Neuronal stem cell (in vitro differentiated cells): Measurements from ENCODE around the gene SNX30.

Experiments used
- DNase-seq: peaks from one replicate; pipeline ENCODE4 v3.0.0-alpha.2; 2013; ENCODE audit warnings: low spot score
- H2AFZ ChIP-seq: one replicate; pipeline ENCODE4 v1.6.1; 2013; ENCODE audit warnings: mild to moderate bottlenecking, low read length, inconsistent platforms
- H2AK5ac ChIP-seq: 2 replicates; pipeline ENCODE4 v1.6.1; 2013; ENCODE audit warnings: low read depth, mild to moderate bottlenecking, inconsistent platforms, low read length, moderate library complexity, mixed read lengths
- H2BK120ac ChIP-seq: 2 replicates; pipeline ENCODE4 v1.6.1; 2013; ENCODE audit warnings: low read depth, mild to moderate bottlenecking, inconsistent platforms, low read length, moderate library complexity, mixed read lengths
- H2BK12ac ChIP-seq: one replicate; pipeline ENCODE4 v1.6.1; 2013; ENCODE audit warnings: low read length, inconsistent platforms
- H2BK15ac ChIP-seq: 2 replicates; pipeline ENCODE4 v1.6.1; 2013; ENCODE audit warnings: mild to moderate bottlenecking, low read length, inconsistent platforms, mixed read lengths
- H2BK5ac ChIP-seq: one replicate; pipeline ENCODE4 v1.6.1; 2013; ENCODE audit warnings: inconsistent platforms, mild to moderate bottlenecking, low read length, moderate library complexity
- H3K14ac ChIP-seq: one replicate; pipeline ENCODE4 v1.6.1; 2013; ENCODE audit warnings: low read length, inconsistent platforms
- H3K18ac ChIP-seq: 2 replicates; pipeline ENCODE4 v1.6.1; 2013; ENCODE audit warnings: low read length, inconsistent platforms
- H3K23ac ChIP-seq: 2 replicates; pipeline ENCODE4 v1.6.1; 2013; ENCODE audit warnings: low read depth, mild to moderate bottlenecking, mixed read lengths, low read length, inconsistent platforms; ENCODE audit not compliant: poor library complexity
- H3K27ac ChIP-seq: replicated peaks from 3 replicates; pipeline ENCODE4 v1.5.1; 2013; ENCODE audit warnings: low read length, inconsistent platforms
- H3K27me3 ChIP-seq, 3 experiments: 2 replicates each; pipeline ENCODE4 v1.6.1; 2013; ENCODE audit warnings: low read length in 3 of 3, mild to moderate bottlenecking in 2 of 3, inconsistent platforms in 1 of 3, low read depth in 1 of 3, mixed read lengths in 1 of 3, moderate library complexity in 1 of 3; ENCODE audit not compliant: control insufficient read depth in 3 of 3, insufficient read depth in 3 of 3
- H3K36me3 ChIP-seq, 2 donors: replicated peaks in 1 of 2; 2 replicates each; pipeline ENCODE4 v1.6.1; 2013; ENCODE audit warnings: low read length in 2 of 2; ENCODE audit not compliant: control insufficient read depth in 2 of 2, insufficient read depth in 2 of 2
- H3K4ac ChIP-seq: 2 replicates; pipeline ENCODE4 v1.6.1; 2013; ENCODE audit warnings: inconsistent platforms, mild to moderate bottlenecking, low read length, moderate library complexity
- H3K4me1 ChIP-seq, 2 donors: 1 replicate in 1 of 2; 2 replicates in 1 of 2; pipeline ENCODE4 v1.6.1; 2013; ENCODE audit warnings: low read length in 2 of 2, low read depth in 1 of 2; ENCODE audit not compliant: control insufficient read depth in 2 of 2, insufficient read depth in 1 of 2
- H3K4me2 ChIP-seq: one replicate; pipeline ENCODE4 v1.6.1; 2013; ENCODE audit warnings: mild to moderate bottlenecking, low read length, inconsistent platforms; ENCODE audit not compliant: insufficient read depth, poor library complexity, severe bottlenecking
- H3K4me3 ChIP-seq, 2 donors: 2 replicates each; pipeline ENCODE4 v1.5.1; 2013; ENCODE audit warnings: low read length in 2 of 2, mild to moderate bottlenecking in 2 of 2, inconsistent platforms in 1 of 2, moderate library complexity in 1 of 2
- H3K79me1 ChIP-seq: one replicate; pipeline ENCODE4 v1.6.1; 2013; ENCODE audit warnings: low read depth, mild to moderate bottlenecking, inconsistent platforms, low read length, moderate library complexity
- H3K9ac ChIP-seq: one replicate; pipeline ENCODE4 v1.6.1; 2013; ENCODE audit warnings: mild to moderate bottlenecking, low read depth, low read length, inconsistent platforms; ENCODE audit not compliant: poor library complexity
- H3K9me3 ChIP-seq, 2 donors: replicated peaks in 1 of 2; 2 replicates each; pipeline versions ENCODE3 to v1.6.1; 2013; ENCODE audit warnings: low read length in 2 of 2, mild to moderate bottlenecking in 2 of 2, inconsistent platforms in 1 of 2, low read depth in 1 of 2, mixed read lengths in 1 of 2, moderate library complexity in 1 of 2; ENCODE audit not compliant: control insufficient read depth in 2 of 2, insufficient read depth in 1 of 2
- H4K8ac ChIP-seq: one replicate; pipeline ENCODE4 v1.6.1; 2013; ENCODE audit warnings: low read depth, mild to moderate bottlenecking, inconsistent platforms, low read length, moderate library complexity
- H4K91ac ChIP-seq: one replicate; pipeline ENCODE4 v1.6.1; 2013; ENCODE audit warnings: low read length, low read depth, mild to moderate bottlenecking, inconsistent platforms; ENCODE audit not compliant: poor library complexity
- WGBS, 2 donors: extraction: QIAGEN DNeasy Blood & Tissue Kit; methylation state at CpG; one replicate each; pipeline ENCODE4 v1.1.7; 2013; ENCODE audit warnings: missing lambda C conversion rate in 2 of 2, mixed read lengths in 1 of 2; ENCODE audit not compliant: insufficient read length in 2 of 2, insufficient replicate concordance in 1 of 2; ENCODE audit errors: extremely low coverage in 2 of 2; 5-methylcytosine and 5-hydroxymethylcytosine counted together

Gene SNX30

GRCh38 chr9:112864982-112865381 is 114.4 kb downstream of the SNX30 start:
- Histone ChIP-seq H3K4ac (no peak overlapping the region), H2BK15ac (no peak overlapping the region), H3K27ac (no peak overlapping the region), H3K4me2 (no peak overlapping the region), H3K14ac (no peak overlapping the region), H2AFZ (no peak overlapping the region), H3K79me1 (no peaks in the 10 kb centered on the region), H2BK120ac (no peak overlapping the region), H3K4me1 (peaks cover 10 to 12% of the 10 kb centered on the region in 2 donors), H3K9ac (no peak overlapping the region), H3K27me3 (no peaks in the 10 kb centered on the region), H3K18ac (no peak overlapping the region), H4K8ac (no peak overlapping the region), H3K4me3 (no peak overlapping the region), H3K36me3 (peaks cover 0 to 30% of the 10 kb centered on the region in 2 donors), H2BK12ac (no peak overlapping the region), H3K9me3 (no peaks in the 10 kb centered on the region), H2AK5ac (no peak overlapping the region), H4K91ac (no peak overlapping the region), H2BK5ac (no peak overlapping the region), H3K23ac (no peak overlapping the region)
- no peak for DNase-seq
- 100% methylated on average over 1 of the region's 7 CpGs; no CpG with 5 or more reads in 1 of the 2 donors for WGBS, 2 donors

GRCh38 chr9:112866662-112867274 is 116.2 kb downstream of the SNX30 start:
- H3K18ac ChIP-seq = no peak overlapping the region
- no peak overlapping the region for H2BK5ac ChIP-seq
- no peaks in the 10 kb centered on the region for H3K9me3 ChIP-seq
- H3K79me1 ChIP-seq = no peaks in the 10 kb centered on the region
- H3K4me1 ChIP-seq = peaks cover 10 to 12% of the 10 kb centered on the region in 2 donors
- H3K4me2 ChIP-seq = no peak overlapping the region
- no peak overlapping the region for H2BK15ac ChIP-seq
- H4K8ac ChIP-seq = no peak overlapping the region
- H3K27me3 ChIP-seq = no peaks in the 10 kb centered on the region
- DNase-seq = no peak
- no peak overlapping the region for H3K9ac ChIP-seq
- H2BK120ac ChIP-seq = no peak overlapping the region
- no peak overlapping the region for H3K14ac ChIP-seq
- no peak overlapping the region for H3K27ac ChIP-seq
- H3K23ac ChIP-seq = no peak overlapping the region
- no peak overlapping the region for H2BK12ac ChIP-seq
- peaks cover 0 to 37% of the 10 kb centered on the region in 2 donors for H3K36me3 ChIP-seq
- no peak overlapping the region for H2AFZ ChIP-seq
- WGBS, 2 donors = no CpG with 5 or more reads among the region's 1 CpG
- H3K4ac ChIP-seq = no peak overlapping the region
- no peak overlapping the region for H4K91ac ChIP-seq
- H3K4me3 ChIP-seq = no peak overlapping the region
- no peak overlapping the region for H2AK5ac ChIP-seq

DNA sequence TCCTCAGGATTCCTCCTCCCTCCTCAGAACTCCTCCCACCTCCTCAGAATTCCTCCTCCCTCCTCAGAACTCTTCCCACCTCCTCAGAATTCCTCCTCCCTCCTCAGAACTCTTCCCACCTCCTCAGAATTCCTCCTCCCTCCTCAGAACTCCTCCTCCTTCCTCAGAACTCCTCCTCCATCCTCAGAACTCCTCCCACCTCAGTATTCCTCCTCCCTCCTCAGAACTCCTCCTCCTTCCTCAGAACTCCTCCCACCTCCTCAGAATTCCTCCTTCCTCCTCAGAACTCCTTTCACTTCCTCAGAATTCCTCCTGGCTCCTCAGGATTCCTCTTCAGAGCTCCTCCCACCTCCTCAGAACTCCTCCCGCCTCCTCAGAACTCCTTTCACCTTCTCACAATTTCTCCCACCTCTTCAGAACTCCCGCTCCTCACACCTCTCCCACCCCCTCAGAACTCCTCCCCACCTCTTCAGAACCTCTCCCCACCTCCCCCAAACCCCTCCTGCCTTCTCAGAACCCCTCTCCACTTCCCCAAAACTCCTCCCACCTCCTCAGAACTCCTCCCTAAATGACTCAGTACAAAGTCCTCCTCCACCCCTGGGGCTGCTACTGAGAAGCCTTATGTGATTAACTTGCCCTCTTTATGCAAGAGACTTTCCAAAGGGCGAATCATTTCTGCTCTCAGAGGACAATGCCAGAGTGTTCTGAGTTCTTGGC is 116.9 kb downstream of the SNX30 start:
- Histone ChIP-seq H3K23ac (no peak overlapping the region), H3K27ac (no peak overlapping the region), H3K27me3 (no peaks in the 10 kb centered on the region), H2BK12ac (no peak overlapping the region), H3K36me3 (peaks cover 0 to 37% of the 10 kb centered on the region in 2 donors), H3K9me3 (no peaks in the 10 kb centered on the region), H2AK5ac (no peak overlapping the region), H3K14ac (no peak overlapping the region), H4K91ac (no peak overlapping the region), H3K9ac (no peak overlapping the region), H2BK120ac (no peak overlapping the region), H2BK5ac (no peak overlapping the region), H2BK15ac (no peak overlapping the region), H3K4me3 (no peak overlapping the region), H3K4me1 (peaks cover 10 to 12% of the 10 kb centered on the region in 2 donors), H3K4ac (no peak overlapping the region), H2AFZ (no peak overlapping the region), H3K18ac (no peak overlapping the region), H3K4me2 (no peak overlapping the region), H4K8ac (no peak overlapping the region), H3K79me1 (no peaks in the 10 kb centered on the region)
- DNase-seq = no peak
- WGBS, 2 donors = 100% methylated on average over 1 of the region's 3 CpGs; no CpG with 5 or more reads in 1 of the 2 donors

DNA sequence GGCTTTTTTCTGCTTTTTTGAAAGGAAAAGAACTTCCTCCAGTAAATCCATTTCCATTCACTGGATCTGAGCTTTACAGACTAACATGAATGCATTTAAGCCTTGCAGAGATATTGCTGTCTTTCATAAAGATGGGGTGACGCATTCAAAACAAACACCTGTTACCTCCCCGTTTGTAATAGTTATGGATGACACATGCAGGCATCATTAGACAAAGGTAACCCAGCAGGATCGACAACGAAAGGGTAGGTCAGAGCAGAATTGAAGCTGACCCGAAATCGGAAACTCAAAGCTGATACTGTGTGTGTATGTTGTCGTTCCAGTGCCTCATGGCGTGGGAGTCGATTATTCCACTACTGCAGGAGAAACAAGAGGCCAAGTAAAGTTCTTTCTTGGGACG is 117.9 kb downstream of the SNX30 start:
- DNase-seq = no peak
- Histone ChIP-seq H3K4me3 (no peak overlapping the region), H3K9ac (no peak overlapping the region), H3K4ac (no peak overlapping the region), H2AFZ (no peak overlapping the region), H3K27me3 (no peaks in the 10 kb centered on the region), H4K91ac (no peak overlapping the region), H3K79me1 (no peaks in the 10 kb centered on the region), H3K4me1 (peaks cover 10 to 12% of the 10 kb centered on the region in 2 donors), H3K23ac (no peak overlapping the region), H2BK120ac (no peak overlapping the region), H2BK12ac (no peak overlapping the region), H3K36me3 (peaks cover 0 to 37% of the 10 kb centered on the region in 2 donors), H3K14ac (no peak overlapping the region), H3K18ac (no peak overlapping the region), H3K4me2 (no peak overlapping the region), H3K9me3 (no peaks in the 10 kb centered on the region), H2AK5ac (no peak overlapping the region), H2BK5ac (no peak overlapping the region), H4K8ac (no peak overlapping the region), H3K27ac (no peak overlapping the region), H2BK15ac (no peak overlapping the region)
- no CpG with 5 or more reads among the region's 10 CpGs for WGBS, 2 donors
